ENCODE results near the gene SHISA8. TPM values are rescaled to one million over a fixed set of nuclear protein-coding genes. Genes with fewer than 3 reads are reported as not detected.
A peak's percentile ranks its signal among the peaks of the same experiment; 100 is the strongest.

SHISA8 gene
- polyA plus RNA-seq, 3 donors: not detected

DNA sequence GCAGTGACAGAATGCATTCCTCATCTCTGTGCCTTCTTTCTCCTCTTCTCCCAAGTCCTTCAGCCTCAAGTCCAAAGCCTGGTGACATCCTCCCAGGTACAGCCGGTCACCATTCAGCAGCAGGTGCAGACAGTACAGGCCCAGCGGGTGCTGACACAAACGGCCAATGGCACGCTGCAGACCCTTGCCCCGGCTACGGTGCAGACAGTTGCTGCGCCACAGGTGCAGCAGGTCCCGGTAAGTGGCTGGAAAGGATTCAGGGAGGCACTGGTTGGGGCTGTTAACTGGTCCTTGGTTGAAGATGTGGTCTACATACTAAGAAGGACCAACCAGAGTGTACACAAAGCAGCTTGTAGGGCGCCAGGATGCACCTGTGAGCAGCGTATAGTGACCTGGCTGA is 46.3 kb downstream of the SHISA8 start:
- peaks cover 0 to 3% (median 0%) of the 10 kb centered on the region in 3 donors for H3K27me3 Mint-ChIP-seq (ENCODE audit: low read depth in 3 of 3)
- H3K36me3 ChIP-seq (replicated peaks in 1 of 2; ENCODE audit: control insufficient read depth in 1 of 2, insufficient read depth in 2 of 2, low read length in 2 of 2): peaks cover 52 to 82% of the 10 kb centered on the region in 2 donors
- peaks cover 26% of the 10 kb centered on the region for H3K79me2 ChIP-seq (ENCODE audit: insufficient read depth, low read length)

GRCh38 chr22:41863472-41863871 is 51.4 kb downstream of the SHISA8 start:
- 100% methylated on average over 1 of the region's 2 CpGs for WGBS (ENCODE audit: insufficient coverage)
- Histone ChIP-seq H3K27me3 (ENCODE audit: control insufficient read depth in 2 of 2, insufficient read depth in 2 of 2, low read length in 2 of 2) (no peaks in the 10 kb centered on the region), H3K9ac (ENCODE audit: insufficient read depth, low read length, poor library complexity, severe bottlenecking) (no peak overlapping the region), H3K9me3 (replicated peaks in 1 of 2; ENCODE audit: control insufficient read depth in 1 of 2, insufficient read depth in 1 of 2, low read length in 2 of 2) (no peaks in the 10 kb centered on the region), H3K36me3 (replicated peaks in 1 of 2; ENCODE audit: control insufficient read depth in 1 of 2, insufficient read depth in 2 of 2, low read length in 2 of 2) (peaks cover 12 to 32% of the 10 kb centered on the region in 2 donors), H2AFZ (ENCODE audit: insufficient read depth, low read depth, low read length, poor library complexity, severe bottlenecking) (no peak overlapping the region), H3K79me2 (ENCODE audit: insufficient read depth, low read length) (peaks cover 69% of the 10 kb centered on the region), H3K4me2 (replicated peaks; ENCODE audit: extremely low read depth, low read length, poor library complexity, severe bottlenecking) (no peak overlapping the region), H3K4me1 (ENCODE audit: control insufficient read depth in 1 of 2, insufficient read depth in 2 of 2, low read length in 2 of 2) (peaks cover 3 to 13% of the 10 kb centered on the region in 2 donors), H3K4me3 (replicated peaks in 1 of 3; ENCODE audit: low read depth in 2 of 3, low read length in 3 of 3) (no peak overlapping the region), H3K27ac (ENCODE audit: low read depth in 1 of 2, low read length in 2 of 2) (no peak overlapping the region), H4K20me1 (ENCODE audit: insufficient read depth, low read length) (peaks cover 86% of the 10 kb centered on the region)
- H3K27me3 Mint-ChIP-seq (ENCODE audit: low read depth in 3 of 3): peaks cover 0 to 2% (median 1%) of the 10 kb centered on the region in 3 donors
- H3K4me1 Mint-ChIP-seq: peaks cover 10% of the 10 kb centered on the region
- H3K4me3 Mint-ChIP-seq: no peak overlapping the region
- intact Hi-C loops (cut with micrococcal nuclease): no loop called here
- H3K9me3 Mint-ChIP-seq: no peaks in the 10 kb centered on the region
- no peak for DNase-seq
- TF ChIP-seq, protein P1, sequence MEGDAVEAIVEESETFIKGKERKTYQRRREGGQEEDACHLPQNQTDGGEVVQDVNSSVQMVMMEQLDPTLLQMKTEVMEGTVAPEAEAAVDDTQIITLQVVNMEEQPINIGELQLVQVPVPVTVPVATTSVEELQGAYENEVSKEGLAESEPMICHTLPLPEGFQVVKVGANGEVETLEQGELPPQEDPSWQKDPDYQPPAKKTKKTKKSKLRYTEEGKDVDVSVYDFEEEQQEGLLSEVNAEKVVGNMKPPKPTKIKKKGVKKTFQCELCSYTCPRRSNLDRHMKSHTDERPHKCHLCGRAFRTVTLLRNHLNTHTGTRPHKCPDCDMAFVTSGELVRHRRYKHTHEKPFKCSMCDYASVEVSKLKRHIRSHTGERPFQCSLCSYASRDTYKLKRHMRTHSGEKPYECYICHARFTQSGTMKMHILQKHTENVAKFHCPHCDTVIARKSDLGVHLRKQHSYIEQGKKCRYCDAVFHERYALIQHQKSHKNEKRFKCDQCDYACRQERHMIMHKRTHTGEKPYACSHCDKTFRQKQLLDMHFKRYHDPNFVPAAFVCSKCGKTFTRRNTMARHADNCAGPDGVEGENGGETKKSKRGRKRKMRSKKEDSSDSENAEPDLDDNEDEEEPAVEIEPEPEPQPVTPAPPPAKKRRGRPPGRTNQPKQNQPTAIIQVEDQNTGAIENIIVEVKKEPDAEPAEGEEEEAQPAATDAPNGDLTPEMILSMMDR (IDR thresholded peaks at IDR 0.05): no peak
- H3K36me3 Mint-ChIP-seq: peaks cover 21 to 36% of the 10 kb centered on the region in 2 donors
- no peak overlapping the region for H3K27ac Mint-ChIP-seq

More for the DNA sequence above, 46.3 kb downstream of the SHISA8 start:
- Histone ChIP-seq H3K4me3 (replicated peaks in 1 of 3; ENCODE audit: low read depth in 2 of 3, low read length in 3 of 3) (no peak overlapping the region), H3K27ac (ENCODE audit: low read depth in 1 of 2, low read length in 2 of 2) (no peak overlapping the region), H2AFZ (ENCODE audit: insufficient read depth, low read depth, low read length, poor library complexity, severe bottlenecking) (no peak overlapping the region), H3K4me1 (ENCODE audit: control insufficient read depth in 1 of 2, insufficient read depth in 2 of 2, low read length in 2 of 2) (no peaks in the 10 kb centered on the region), H3K9me3 (replicated peaks in 1 of 2; ENCODE audit: control insufficient read depth in 1 of 2, insufficient read depth in 1 of 2, low read length in 2 of 2) (no peaks in the 10 kb centered on the region), H3K27me3 (ENCODE audit: control insufficient read depth in 2 of 2, insufficient read depth in 2 of 2, low read length in 2 of 2) (no peaks in the 10 kb centered on the region), H3K4me2 (replicated peaks; ENCODE audit: extremely low read depth, low read length, poor library complexity, severe bottlenecking) (no peak overlapping the region), H4K20me1 (ENCODE audit: insufficient read depth, low read length) (peaks cover 41% of the 10 kb centered on the region), H3K9ac (ENCODE audit: insufficient read depth, low read length, poor library complexity, severe bottlenecking) (no peak overlapping the region)
- WGBS (ENCODE audit: insufficient coverage): 95% methylated on average over 10 of the region's 10 CpGs
- Mint-ChIP-seq H3K9me3 (peaks cover 0 to 2% (median 0%) of the 10 kb centered on the region in 7 donors), H3K27ac (peak overlapping the region in 1 of 7 donors; percentile 18), H3K36me3 (peaks cover 52 to 87% of the 10 kb centered on the region in 2 donors), H3K4me3 (no peak overlapping the region), H3K4me1 (no peaks in the 10 kb centered on the region)
- intact Hi-C loops (cut with micrococcal nuclease): no loop called here
- TF ChIP-seq, protein P1 (IDR thresholded peaks at IDR 0.05): no peak
- no peak for DNase-seq

Data from CD14-positive monocyte (primary cell).